Measurements from ENCODE around the gene EXOC3.

EXOC3 gene

GRCh38 chr5:494667-495255 lies 51.8 kb downstream of the EXOC3 start:
- Histone ChIP-seq H3K79me2 (ENCODE audit: insufficient read depth, low read depth) (no peaks in the 10 kb centered on the region), H3K4me3 (IDR thresholded peaks at IDR 0.05; ENCODE audit: insufficient read depth, low read depth, low read length) (no peak overlapping the region)

GRCh38 chr5:496028-496427 lies 53.1 kb downstream of the EXOC3 start:
- Histone ChIP-seq H3K79me2 (ENCODE audit: insufficient read depth, low read depth) (no peaks in the 10 kb centered on the region), H4K20me1 (ENCODE audit: insufficient read depth) (no peaks in the 10 kb centered on the region), H2AFZ (ENCODE audit: low read depth) (no peak overlapping the region), H3K36me3 (ENCODE audit: insufficient read depth) (no peaks in the 10 kb centered on the region), H3K9ac (no peak overlapping the region), H3K4me3 (IDR thresholded peaks at IDR 0.05; ENCODE audit: insufficient read depth, low read depth, low read length) (no peak overlapping the region), H3K4me2 (no peak overlapping the region), H3K27me3 (ENCODE audit: insufficient read depth, low read depth) (peaks cover 82% of the 10 kb centered on the region), H3K27ac (no peak overlapping the region), H3K4me1 (ENCODE audit: low read depth, poor library complexity, severe bottlenecking) (no peaks in the 10 kb centered on the region)
- no peak for TF ChIP-seq CTCF (conservative IDR thresholded peaks at IDR 0.05; ENCODE audit: low read depth, low read length)

More at GRCh38 chr5:494667-495255, 51.8 kb downstream of the EXOC3 start:
- H3K4me1 ChIP-seq (ENCODE audit: low read depth, poor library complexity, severe bottlenecking): no peaks in the 10 kb centered on the region
- no peaks in the 10 kb centered on the region for H3K36me3 ChIP-seq (ENCODE audit: insufficient read depth)
- H3K27me3 ChIP-seq (ENCODE audit: insufficient read depth, low read depth): peaks cover 86% of the 10 kb centered on the region
- H4K20me1 ChIP-seq (ENCODE audit: insufficient read depth): no peaks in the 10 kb centered on the region
- H3K4me2 ChIP-seq: no peak overlapping the region
- TF ChIP-seq CTCF (conservative IDR thresholded peaks at IDR 0.05; ENCODE audit: low read depth, low read length): no peak
- H2AFZ ChIP-seq (ENCODE audit: low read depth): no peak overlapping the region
- no peak overlapping the region for H3K27ac ChIP-seq
- H3K9ac ChIP-seq: no peak overlapping the region

- no peak overlapping the region for H3K27ac ChIP-seq
- H3K4me2 ChIP-seq: no peak overlapping the region
- H3K4me3 ChIP-seq (IDR thresholded peaks at IDR 0.05; ENCODE audit: insufficient read depth, low read depth, low read length): no peak overlapping the region
- H3K79me2 ChIP-seq (ENCODE audit: insufficient read depth, low read depth): no peaks in the 10 kb centered on the region
- H2AFZ ChIP-seq (ENCODE audit: low read depth): no peak overlapping the region
- H3K4me1 ChIP-seq (ENCODE audit: low read depth, poor library complexity, severe bottlenecking): no peaks in the 10 kb centered on the region
- TF ChIP-seq CTCF (conservative IDR thresholded peaks at IDR 0.05; ENCODE audit: low read depth, low read length): no peak
- no peaks in the 10 kb centered on the region for H3K36me3 ChIP-seq (ENCODE audit: insufficient read depth)
- no peak overlapping the region for H3K9ac ChIP-seq
- H4K20me1 ChIP-seq (ENCODE audit: insufficient read depth): no peaks in the 10 kb centered on the region
- H3K27me3 ChIP-seq (ENCODE audit: insufficient read depth, low read depth): peaks cover 86% of the 10 kb centered on the region
Measured at GRCh38 chr5:497090-497700, 54.2 kb downstream of the EXOC3 start.

- Histone ChIP-seq H3K27ac (no peak overlapping the region), H3K4me2 (no peak overlapping the region), H3K4me1 (ENCODE audit: low read depth, poor library complexity, severe bottlenecking) (no peaks in the 10 kb centered on the region), H3K36me3 (ENCODE audit: insufficient read depth) (no peaks in the 10 kb centered on the region), H3K79me2 (ENCODE audit: insufficient read depth, low read depth) (no peaks in the 10 kb centered on the region), H3K4me3 (IDR thresholded peaks at IDR 0.05; ENCODE audit: insufficient read depth, low read depth, low read length) (no peak overlapping the region), H2AFZ (ENCODE audit: low read depth) (no peak overlapping the region), H3K27me3 (ENCODE audit: insufficient read depth, low read depth) (peaks cover 86% of the 10 kb centered on the region), H4K20me1 (ENCODE audit: insufficient read depth) (no peaks in the 10 kb centered on the region), H3K9ac (no peak overlapping the region)
- TF ChIP-seq CTCF (conservative IDR thresholded peaks at IDR 0.05; ENCODE audit: low read depth, low read length): no peak
Measured at GRCh38 chr5:497871-498509, 55.0 kb downstream of the EXOC3 start.
